Stimulated activated naive B cell treated with anti-CD40 and anti-IgM and Interleukin-4, amounts not matched to agents 10 μg/mL and 1 μg/mL and 100 μg/mL, for 72 hours (primary cell): ENCODE results near the gene LIN7A.

Source experiments
- ATAC-seq, 2 donors: fragments of 150-1000 bp; cut with Tn5 transposase; replicated peaks; 2 replicates each; pipeline ENCODE4 v1.10.0; 2021; ENCODE audit warnings: moderate library complexity in 1 of 2
- DNase-seq: peaks from one replicate; pipeline ENCODE4 v3.0.0; 2021
- H3K27ac Mint-ChIP-seq: one replicate; pipeline ENCODE4 v1.8.0; 2022; ENCODE audit warnings: mild to moderate bottlenecking, mixed read lengths
- H3K27me3 Mint-ChIP-seq, 2 donors: one replicate each; pipeline ENCODE4 v1.8.0; 2022; ENCODE audit warnings: mixed read lengths in 2 of 2
- H3K36me3 Mint-ChIP-seq, 2 donors: one replicate each; pipeline ENCODE4 v1.8.0; 2022; ENCODE audit warnings: mixed read lengths in 2 of 2, mild to moderate bottlenecking in 1 of 2
- H3K4me1 Mint-ChIP-seq, 2 donors: one replicate each; pipeline ENCODE4 v1.8.0; 2022; ENCODE audit warnings: mixed read lengths in 2 of 2, mild to moderate bottlenecking in 1 of 2
- H3K4me3 Mint-ChIP-seq, 2 donors: one replicate each; pipeline ENCODE4 v1.8.0; 2022; ENCODE audit warnings: mild to moderate bottlenecking in 2 of 2, mixed read lengths in 2 of 2, moderate library complexity in 1 of 2
- H3K9me3 Mint-ChIP-seq, 2 donors: one replicate each; pipeline ENCODE4 v1.8.0; 2022; ENCODE audit warnings: mixed read lengths in 2 of 2, mild to moderate bottlenecking in 1 of 2

The LIN7A gene

DNA sequence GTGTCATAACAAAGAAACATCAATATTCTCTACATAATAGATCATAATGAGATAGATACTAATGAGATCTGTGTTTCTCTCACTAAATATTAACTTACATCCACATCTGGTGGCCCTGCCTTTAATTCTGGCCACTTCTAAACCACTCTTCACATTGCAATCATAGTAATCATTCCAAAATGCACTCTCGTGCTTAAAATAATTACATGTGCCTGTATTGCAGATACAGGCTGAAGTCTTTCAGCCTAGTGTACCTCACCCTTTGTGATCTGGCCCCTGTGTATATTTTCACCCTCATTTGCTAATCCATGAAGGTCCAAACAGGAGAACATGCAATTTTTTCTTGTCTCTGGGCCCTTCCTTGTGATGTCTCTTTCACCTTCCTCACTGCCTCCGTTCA lies 108.0 kb downstream of the LIN7A start:
- Mint-ChIP-seq H3K4me1 (no peaks in the 10 kb centered on the region), H3K27me3 (no peaks in the 10 kb centered on the region), H3K27ac (no peak overlapping the region), H3K4me3 (no peak overlapping the region), H3K9me3 (peaks cover 0 to 3% of the 10 kb centered on the region in 2 donors), H3K36me3 (no peaks in the 10 kb centered on the region)
- ATAC-seq (no peak), DNase-seq (no peak)

GRCh38 chr12:80825506-80825905 lies 112.2 kb downstream of the LIN7A start:
- ATAC-seq (no peak), DNase-seq (no peak)

DNA sequence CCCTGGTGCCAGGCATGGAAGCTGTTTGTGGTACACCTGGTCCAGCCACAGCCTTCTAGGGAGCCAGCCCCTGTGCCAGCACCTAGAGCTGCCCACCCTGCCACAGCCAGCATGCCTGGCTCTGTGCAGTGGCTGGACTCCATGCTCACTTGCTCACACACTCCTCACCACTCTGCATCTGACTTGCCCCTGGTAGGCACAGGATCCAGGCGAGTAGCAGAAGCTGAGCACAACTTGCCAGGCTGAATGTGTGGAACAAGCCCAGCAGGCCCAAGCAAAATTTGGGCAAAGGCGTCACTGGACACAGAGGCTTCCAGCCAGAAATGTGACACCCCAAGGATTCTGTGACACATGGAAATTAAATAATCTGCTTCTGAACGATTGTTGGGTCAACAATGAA lies 114.3 kb downstream of the LIN7A start:
- H3K27me3 Mint-ChIP-seq: no peaks in the 10 kb centered on the region
- no peak for DNase-seq
- no peak for ATAC-seq
- peaks cover 0 to 2% of the 10 kb centered on the region in 2 donors for H3K9me3 Mint-ChIP-seq
- H3K27ac Mint-ChIP-seq: no peak overlapping the region
- no peaks in the 10 kb centered on the region for H3K4me1 Mint-ChIP-seq
- H3K36me3 Mint-ChIP-seq: no peaks in the 10 kb centered on the region
- no peak overlapping the region for H3K4me3 Mint-ChIP-seq

More at GRCh38 chr12:80825506-80825905, 112.2 kb downstream of the LIN7A start:
- no peaks in the 10 kb centered on the region for H3K27me3 Mint-ChIP-seq
- peaks cover 0 to 2% of the 10 kb centered on the region in 2 donors for H3K9me3 Mint-ChIP-seq
- no peak overlapping the region for H3K27ac Mint-ChIP-seq
- H3K4me1 Mint-ChIP-seq: no peaks in the 10 kb centered on the region
- H3K4me3 Mint-ChIP-seq: no peak overlapping the region
- H3K36me3 Mint-ChIP-seq: no peaks in the 10 kb centered on the region

DNA sequence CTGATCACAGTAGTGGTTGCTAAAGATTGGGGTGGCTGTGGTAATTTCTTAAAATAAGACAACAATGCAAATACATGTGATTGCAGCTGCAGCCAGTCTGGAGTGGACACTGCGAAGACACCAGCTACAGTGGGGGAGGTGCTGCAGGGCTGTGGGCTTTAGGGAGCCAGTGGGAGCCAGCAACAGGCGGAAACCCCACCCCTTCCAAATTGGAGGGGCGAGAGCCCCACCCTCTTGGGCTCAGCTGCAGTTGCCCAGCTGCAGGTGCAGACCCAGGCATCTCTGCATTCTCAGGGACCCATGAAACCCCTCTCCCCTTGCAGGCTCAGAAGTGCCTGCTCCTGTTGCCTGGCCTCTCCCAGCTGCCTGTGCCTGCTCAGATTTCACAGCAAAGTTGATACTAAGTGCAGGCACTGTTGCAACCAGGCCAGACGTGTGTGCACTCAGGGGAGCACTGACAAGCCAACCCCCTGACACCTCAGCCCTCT lies 116.2 kb downstream of the LIN7A start:
- peaks cover 0 to 2% of the 10 kb centered on the region in 2 donors for H3K9me3 Mint-ChIP-seq
- H3K27ac Mint-ChIP-seq: no peak overlapping the region
- no peaks in the 10 kb centered on the region for H3K4me1 Mint-ChIP-seq
- H3K36me3 Mint-ChIP-seq: no peaks in the 10 kb centered on the region
- DNase-seq (no peak), ATAC-seq (no peak)
- no peak overlapping the region for H3K4me3 Mint-ChIP-seq
- H3K27me3 Mint-ChIP-seq: no peaks in the 10 kb centered on the region

- Mint-ChIP-seq H3K4me3 (no peak overlapping the region), H3K9me3 (peaks cover 0 to 2% of the 10 kb centered on the region in 2 donors), H3K27ac (no peak overlapping the region), H3K36me3 (no peaks in the 10 kb centered on the region), H3K4me1 (no peaks in the 10 kb centered on the region), H3K27me3 (no peaks in the 10 kb centered on the region)
- no peak for DNase-seq
- ATAC-seq: no peak
Measured at GRCh38 chr12:80818878-80819277, 118.9 kb downstream of the LIN7A start.

DNA sequence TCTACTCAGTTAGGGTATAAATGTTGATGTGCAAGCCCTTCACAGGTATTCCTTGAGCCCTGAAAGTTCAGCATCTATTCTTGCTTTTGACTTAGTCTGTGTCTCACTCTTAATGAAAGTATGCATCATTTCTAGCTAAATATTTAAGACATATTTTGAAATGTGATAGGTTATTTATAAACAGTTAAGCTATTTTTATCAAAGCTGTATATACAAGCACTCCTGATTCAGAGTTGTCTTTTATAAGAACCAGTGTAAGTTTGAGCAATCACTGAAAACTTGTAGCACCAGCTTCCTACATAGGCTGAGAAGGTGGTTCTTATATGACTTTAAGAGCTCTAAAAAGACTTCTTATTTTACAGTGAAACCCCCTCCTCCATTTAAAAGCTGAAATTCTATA lies 122.4 kb downstream of the LIN7A start:
- H3K4me1 Mint-ChIP-seq: no peaks in the 10 kb centered on the region
- no peak overlapping the region for H3K4me3 Mint-ChIP-seq
- no peaks in the 10 kb centered on the region for H3K36me3 Mint-ChIP-seq
- H3K27me3 Mint-ChIP-seq: no peaks in the 10 kb centered on the region
- DNase-seq (no peak), ATAC-seq (no peak)
- no peaks in the 10 kb centered on the region for H3K9me3 Mint-ChIP-seq
- H3K27ac Mint-ChIP-seq: no peak overlapping the region

DNA sequence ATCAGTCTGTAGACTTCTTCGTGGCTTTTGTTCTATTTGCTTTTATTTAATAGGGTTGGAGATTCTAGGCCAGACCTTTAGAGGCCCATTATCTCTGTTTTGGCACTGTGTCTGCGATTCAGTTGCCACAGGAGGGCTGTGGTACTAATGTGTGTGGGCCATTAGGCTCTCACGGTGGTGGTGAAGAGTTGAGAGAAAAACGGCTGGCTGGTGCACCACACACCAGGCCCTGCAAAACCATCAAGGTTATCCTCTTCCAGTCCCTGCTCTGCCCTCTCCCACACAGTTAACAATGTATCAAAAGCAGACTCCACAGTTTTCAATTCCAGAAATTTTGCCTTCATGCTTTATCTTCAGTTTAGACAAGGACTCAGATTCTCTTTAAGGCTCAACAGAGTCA lies 123.3 kb downstream of the LIN7A start:
- no peaks in the 10 kb centered on the region for H3K36me3 Mint-ChIP-seq
- DNase-seq: no peak
- no peak for ATAC-seq
- no peaks in the 10 kb centered on the region for H3K4me1 Mint-ChIP-seq
- no peak overlapping the region for H3K27ac Mint-ChIP-seq
- no peaks in the 10 kb centered on the region for H3K27me3 Mint-ChIP-seq
- H3K9me3 Mint-ChIP-seq: no peaks in the 10 kb centered on the region
- no peak overlapping the region for H3K4me3 Mint-ChIP-seq

- no peak for ATAC-seq
- no peak for DNase-seq
- Mint-ChIP-seq H3K27ac (no peak overlapping the region), H3K27me3 (no peaks in the 10 kb centered on the region), H3K36me3 (no peaks in the 10 kb centered on the region), H3K4me1 (no peaks in the 10 kb centered on the region), H3K4me3 (no peak overlapping the region), H3K9me3 (no peaks in the 10 kb centered on the region)
Measured at GRCh38 chr12:80813820-80814219, 123.9 kb downstream of the LIN7A start.

DNA sequence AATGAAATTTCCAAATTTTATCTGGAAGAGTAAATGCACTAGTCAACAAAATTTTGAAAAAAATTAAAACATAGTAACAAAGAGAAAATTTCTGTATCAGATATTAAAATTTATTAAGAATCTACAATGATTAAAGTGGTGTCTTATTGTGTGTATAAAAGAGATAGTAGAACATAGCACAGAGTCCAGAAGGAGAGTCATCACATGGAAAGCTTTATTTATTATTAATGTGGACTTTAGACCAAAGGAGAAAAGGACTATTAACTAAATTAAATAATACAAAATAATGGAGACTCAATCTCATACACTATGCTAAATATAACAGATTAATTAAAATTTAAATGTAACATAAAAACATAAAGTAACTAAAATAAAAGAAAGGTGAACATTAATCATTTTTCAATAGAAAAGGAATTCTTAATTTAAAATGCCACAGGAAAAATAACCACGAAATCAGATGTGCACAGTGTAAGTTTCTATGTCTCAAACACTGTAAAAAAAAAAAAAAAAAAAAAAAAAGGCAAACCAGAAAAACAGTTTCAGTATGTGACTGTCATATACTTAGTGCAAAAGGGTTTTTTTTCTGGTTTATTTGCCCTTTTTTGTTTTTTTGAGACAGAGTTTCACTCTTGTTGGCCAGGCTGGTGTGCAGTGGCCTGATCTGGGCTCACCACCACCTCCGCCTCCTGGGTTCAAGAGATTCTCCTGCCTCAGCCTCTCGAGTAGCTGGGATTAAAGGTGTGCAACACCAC lies 125.6 kb downstream of the LIN7A start:
- ATAC-seq (no peak), DNase-seq (no peak)

GRCh38 chr12:80810874-80811273 lies 126.9 kb downstream of the LIN7A start:
- Mint-ChIP-seq H3K4me3 (no peak overlapping the region), H3K9me3 (peaks cover 0 to 4% of the 10 kb centered on the region in 2 donors), H3K4me1 (no peaks in the 10 kb centered on the region), H3K36me3 (no peaks in the 10 kb centered on the region), H3K27ac (no peak overlapping the region), H3K27me3 (no peaks in the 10 kb centered on the region)
- DNase-seq: no peak
- ATAC-seq: no peak

More for the DNA sequence above, 125.6 kb downstream of the LIN7A start:
- Mint-ChIP-seq H3K27ac (no peak overlapping the region), H3K36me3 (no peaks in the 10 kb centered on the region), H3K27me3 (no peaks in the 10 kb centered on the region), H3K4me1 (no peaks in the 10 kb centered on the region), H3K9me3 (peaks cover 0 to 4% of the 10 kb centered on the region in 2 donors), H3K4me3 (no peak overlapping the region)

- Mint-ChIP-seq H3K9me3 (peaks cover 4 to 8% of the 10 kb centered on the region in 2 donors), H3K4me1 (no peaks in the 10 kb centered on the region), H3K36me3 (no peaks in the 10 kb centered on the region), H3K27me3 (no peaks in the 10 kb centered on the region), H3K27ac (no peak overlapping the region), H3K4me3 (no peak overlapping the region)
- DNase-seq (no peak), ATAC-seq (peak in 1 of 2 donors; percentile 50)
Measured at GRCh38 chr12:80807640-80808288, 130.0 kb downstream of the LIN7A start.

- H3K4me1 Mint-ChIP-seq: no peaks in the 10 kb centered on the region
- ATAC-seq (no peak), DNase-seq (no peak)
- no peaks in the 10 kb centered on the region for H3K36me3 Mint-ChIP-seq
- H3K27me3 Mint-ChIP-seq: no peaks in the 10 kb centered on the region
- peaks cover 4 to 8% of the 10 kb centered on the region in 2 donors for H3K9me3 Mint-ChIP-seq
- no peak overlapping the region for H3K4me3 Mint-ChIP-seq
- no peak overlapping the region for H3K27ac Mint-ChIP-seq
Measured at GRCh38 chr12:80805106-80805505, 132.6 kb downstream of the LIN7A start.

DNA sequence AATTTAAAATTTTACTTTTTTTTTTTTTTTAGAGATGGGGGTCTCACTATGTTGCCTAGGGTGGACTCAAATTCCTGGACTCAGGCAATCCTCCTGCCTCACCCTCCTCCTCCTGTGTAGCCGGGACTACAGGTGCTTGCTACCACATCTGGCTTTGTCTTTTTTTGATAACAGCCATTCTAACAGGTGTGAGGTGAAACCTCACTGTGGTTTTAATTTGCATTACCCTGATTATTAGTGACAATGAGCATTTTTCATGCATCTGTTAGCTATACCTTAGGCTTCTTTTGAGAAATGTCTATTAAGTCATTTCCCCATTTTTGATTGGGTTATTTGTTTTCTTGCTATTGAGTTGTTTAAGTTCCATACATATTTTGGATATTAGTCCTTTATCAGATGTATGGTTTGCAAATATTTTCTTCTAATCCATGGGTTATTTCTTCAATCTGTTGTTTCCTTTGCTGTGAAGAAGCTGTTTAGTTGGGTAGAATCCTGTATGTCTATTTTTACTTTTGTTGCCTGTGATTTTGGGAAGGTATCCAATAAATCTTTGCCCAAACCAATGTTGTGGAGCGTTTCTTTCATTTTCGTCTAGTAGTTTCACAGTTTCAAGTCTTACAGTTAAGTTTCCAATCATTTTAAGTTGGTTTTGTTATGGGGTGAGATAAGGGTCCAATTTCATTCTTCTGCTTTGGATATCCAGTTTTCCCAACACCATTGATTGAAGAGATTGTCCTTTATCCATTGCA lies 134.9 kb downstream of the LIN7A start:
- no peak overlapping the region for H3K4me3 Mint-ChIP-seq
- no peaks in the 10 kb centered on the region for H3K27me3 Mint-ChIP-seq
- DNase-seq (no peak), ATAC-seq (no peak)
- no peak overlapping the region for H3K27ac Mint-ChIP-seq
- peaks cover 4 to 5% of the 10 kb centered on the region in 2 donors for H3K9me3 Mint-ChIP-seq
- H3K36me3 Mint-ChIP-seq: no peaks in the 10 kb centered on the region
- no peaks in the 10 kb centered on the region for H3K4me1 Mint-ChIP-seq

- Mint-ChIP-seq H3K4me3 (no peak overlapping the region), H3K36me3 (no peaks in the 10 kb centered on the region), H3K4me1 (no peaks in the 10 kb centered on the region), H3K9me3 (peaks cover 0 to 2% of the 10 kb centered on the region in 2 donors), H3K27ac (no peak overlapping the region), H3K27me3 (no peaks in the 10 kb centered on the region)
- DNase-seq (no peak), ATAC-seq (no peak)
Measured at GRCh38 chr12:80798281-80798680, 139.5 kb downstream of the LIN7A start.
